B cell (primary cell): ENCODE data around the gene PM20D2. TPM values are rescaled to one million over a fixed set of nuclear protein-coding genes. Genes with fewer than 3 reads are reported as not detected.

ENCODE experiments used
- ATAC-seq: fragments of 200-7000 bp; cut with Tn5 transposase; one replicate; pipeline ENCODE4 v1.10.0; 2021; ENCODE audit warnings: low read depth, mild to moderate bottlenecking, moderate number of reproducible peaks, moderate library complexity
- CTCF ChIA-PET: fragments of 350-600 bp; sonication (Branson Sonifier 250); formaldehyde crosslinking; loops from one replicate; lab custom pipeline; 2021; ENCODE audit warnings: antibody characterized with exemption, inconsistent platforms; lab: Charles Lee
- POLR2A ChIA-PET: fragments of 350-600 bp; sonication (Branson Sonifier 250); formaldehyde crosslinking; loops from one replicate; lab custom pipeline; 2021; ENCODE audit warnings: antibody characterized with exemption; lab: Charles Lee
- DNase-seq: peaks from one replicate; pipeline ENCODE4 v3.0.0; 2013
- H2AFZ ChIP-seq: 2 replicates; pipeline ENCODE4 v1.6.1; 2012; ENCODE audit warnings: mild to moderate bottlenecking, low read depth, low read length; ENCODE audit not compliant: insufficient read depth, poor library complexity, severe bottlenecking
- H3K27ac ChIP-seq, 2 donors: 1 replicate in 1 of 2; 2 replicates in 1 of 2; pipeline ENCODE4 v1.5.1; 2012 to 2013; ENCODE audit warnings: low read length in 2 of 2, mild to moderate bottlenecking in 2 of 2, moderate library complexity in 1 of 2
- H3K27me3 ChIP-seq, 4 experiments: fragments of 200-600 bp in 1 of 4; sonication (generic) in 1 of 4; replicated peaks in 1 of 4; 1 replicate in 2 of 4; 2 replicates in 2 of 4; pipeline versions ENCODE4 v1.6.1 to v1.7.0; 2013 to 2016; ENCODE audit warnings: low read length in 3 of 4, mild to moderate bottlenecking in 2 of 4, mixed read lengths in 1 of 4, moderate library complexity in 1 of 4; ENCODE audit not compliant: insufficient read depth in 4 of 4, control insufficient read depth in 3 of 4; ENCODE audit errors: control extremely low read depth in 1 of 4
- H3K36me3 ChIP-seq, 2 experiments: replicated peaks in 1 of 2; 1 replicate in 1 of 2; 2 replicates in 1 of 2; pipeline versions ENCODE4 v1.6.1 to v1.7.1; 2013; ENCODE audit warnings: low read length in 1 of 2; ENCODE audit not compliant: insufficient read depth in 2 of 2, control insufficient read depth in 1 of 2; ENCODE audit errors: control extremely low read depth in 1 of 2, extremely low read depth in 1 of 2
- H3K4me1 ChIP-seq, 2 donors: fragments of 200-600 bp in 1 of 2; sonication (generic) in 1 of 2; 1 replicate in 1 of 2; 2 replicates in 1 of 2; pipeline versions ENCODE4 v1.5.1 to v1.6.1; 2013 to 2017; ENCODE audit warnings: low read length in 2 of 2; ENCODE audit not compliant: control insufficient read depth in 2 of 2, insufficient read depth in 2 of 2
- H3K4me2 ChIP-seq: replicated peaks from 2 replicates; pipeline ENCODE3; 2012; ENCODE audit warnings: mild to moderate bottlenecking, low read depth, low read length; ENCODE audit not compliant: poor library complexity, severe bottlenecking
- H3K4me3 ChIP-seq, 5 experiments: fragments of 200-600 bp in 1 of 5; sonication (generic) in 1 of 5; 1 replicate in 3 of 5; 2 replicates in 2 of 5; pipeline versions ENCODE4 v1.5.1 to v1.7.0; 2011 to 2016; ENCODE audit warnings: low read length in 4 of 5, mild to moderate bottlenecking in 4 of 5, low read depth in 2 of 5, control low read depth in 1 of 5, moderate library complexity in 1 of 5; ENCODE audit not compliant: insufficient read depth in 1 of 5; ENCODE audit errors: control extremely low read depth in 1 of 5, extremely low read depth in 1 of 5
- H3K79me2 ChIP-seq: fragments of 200-600 bp; sonication (generic); one replicate; pipeline ENCODE4 v1.6.0; 2016; ENCODE audit warnings: low read length; ENCODE audit not compliant: control insufficient read depth, insufficient read depth
- H3K9ac ChIP-seq: fragments of 200-600 bp; sonication (generic); 2 replicates; pipeline ENCODE4 v1.6.1; 2017; ENCODE audit warnings: mild to moderate bottlenecking, low read length, moderate library complexity
- H3K9me3 ChIP-seq, 3 donors: one replicate each; pipeline versions ENCODE4 v1.6.1 to v1.7.1; 2013; ENCODE audit warnings: low read length in 2 of 3; ENCODE audit not compliant: control insufficient read depth in 2 of 3, insufficient read depth in 1 of 3; ENCODE audit errors: control extremely low read depth in 1 of 3
- H4K20me1 ChIP-seq: 2 replicates; pipeline ENCODE4 v1.6.0; 2012; ENCODE audit warnings: mild to moderate bottlenecking, low read length; ENCODE audit not compliant: insufficient read depth, control insufficient read depth, poor library complexity, severe bottlenecking
- H3K27ac Mint-ChIP-seq: one replicate; pipeline ENCODE4 v1.8.0; 2021; ENCODE audit warnings: mixed read lengths
- H3K27me3 Mint-ChIP-seq: one replicate; pipeline ENCODE4 v1.8.0; 2021; ENCODE audit warnings: mixed read lengths
- H3K4me1 Mint-ChIP-seq: one replicate; pipeline ENCODE4 v1.8.0; 2021; ENCODE audit warnings: mixed read lengths
- H3K4me3 Mint-ChIP-seq: one replicate; pipeline ENCODE4 v1.8.0; 2021; ENCODE audit warnings: mixed read lengths
- H3K9me3 Mint-ChIP-seq: one replicate; pipeline ENCODE4 v1.8.0; 2022; ENCODE audit warnings: mixed read lengths; ENCODE audit not compliant: insufficient read depth
- EZH2 ChIP-seq: IDR thresholded peaks from 2 replicates; pipeline ENCODE4 v1.6.1; 2012; ENCODE audit warnings: borderline replicate concordance, low read depth, mild to moderate bottlenecking, moderate library complexity, low read length; ENCODE audit not compliant: insufficient read depth, poor library complexity, severe bottlenecking
- WGBS: methylation state at CpG from one replicate; pipeline ENCODE4 v1.1.5; 2013; ENCODE audit warnings: missing lambda C conversion rate; ENCODE audit not compliant: insufficient coverage; 5-methylcytosine and 5-hydroxymethylcytosine counted together
- intact Hi-C: fragments of 100-400 bp; cut with micrococcal nuclease; formaldehyde crosslinking; loops from one replicate; pipeline ENCODE4 v1.10.0; 2022
- polyA plus RNA-seq: library from polyadenylated mRNA; depleted of rRNA; stranded (reverse); fragments of >200 nt; gene quantifications from 2 replicates; pipeline ENCODE4 v1.2.3, GENCODE V29; 2012
- total RNA-seq, 2 donors: library from RNA; stranded (reverse); fragments of 120-200 nt in 1 of 2; gene quantifications; 1 replicate in 1 of 2; 2 replicates in 1 of 2; pipeline versions ENCODE4 v1.2.3 to v1.2.4, GENCODE V29; 2013 to 2022
- TF ChIP-seq, protein P1 (sequence below): fragments of 200-600 bp; IDR thresholded peaks from one replicate; pipeline ENCODE4 v1.8.0; 2022; ENCODE audit warnings: antibody characterized with exemption, mild to moderate bottlenecking

PM20D2 gene
- total and polyA plus RNA-seq, 2 donors (not counting 1 experiment from before 2014, with no cell fraction given), result 7.4 to 16.4 TPM

DNA sequence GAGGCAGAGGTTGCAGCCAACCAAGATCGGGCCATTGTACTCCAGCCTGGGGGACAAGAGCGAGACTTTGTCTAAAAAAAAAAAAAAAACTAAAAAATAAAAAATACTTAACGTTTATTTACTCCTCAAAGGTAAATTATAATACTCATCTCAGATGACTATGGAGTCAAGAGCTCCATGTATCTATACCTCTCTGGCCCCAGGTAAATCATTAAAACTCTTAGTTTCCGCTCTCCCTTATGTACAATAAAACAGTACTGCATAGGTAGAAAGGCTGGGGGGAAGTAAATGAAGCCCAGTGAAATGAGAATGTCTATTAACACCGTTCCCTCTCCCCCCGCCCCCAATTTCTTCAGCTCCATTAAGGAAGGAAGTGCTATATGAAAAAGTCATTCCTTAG lies 29.2 kb upstream of the PM20D2 start:
- H2AFZ ChIP-seq, result peak overlapping the region; percentile 80
- peak overlapping the region in 2 of 5 experiments; percentile 52 to 67 for H3K4me3 ChIP-seq
- peaks cover 6 to 10% of the 10 kb centered on the region in 2 donors for H3K4me1 ChIP-seq
- ATAC-seq (no peak), DNase-seq (no peak)
- no peaks in the 10 kb centered on the region for H4K20me1 ChIP-seq
- H3K36me3 ChIP-seq, result no peaks in the 10 kb centered on the region
- peaks cover 9% of the 10 kb centered on the region for H3K4me1 Mint-ChIP-seq
- WGBS, result no CpG with 5 or more reads among the region's 6 CpGs
- H3K4me2 ChIP-seq, result peak overlapping the region; percentile 95
- peaks cover 0 to 14% (median 2%) of the 10 kb centered on the region in 4 experiments for H3K27me3 ChIP-seq
- TF ChIP-seq EZH2, result no peak
- TF ChIP-seq, protein P1, sequence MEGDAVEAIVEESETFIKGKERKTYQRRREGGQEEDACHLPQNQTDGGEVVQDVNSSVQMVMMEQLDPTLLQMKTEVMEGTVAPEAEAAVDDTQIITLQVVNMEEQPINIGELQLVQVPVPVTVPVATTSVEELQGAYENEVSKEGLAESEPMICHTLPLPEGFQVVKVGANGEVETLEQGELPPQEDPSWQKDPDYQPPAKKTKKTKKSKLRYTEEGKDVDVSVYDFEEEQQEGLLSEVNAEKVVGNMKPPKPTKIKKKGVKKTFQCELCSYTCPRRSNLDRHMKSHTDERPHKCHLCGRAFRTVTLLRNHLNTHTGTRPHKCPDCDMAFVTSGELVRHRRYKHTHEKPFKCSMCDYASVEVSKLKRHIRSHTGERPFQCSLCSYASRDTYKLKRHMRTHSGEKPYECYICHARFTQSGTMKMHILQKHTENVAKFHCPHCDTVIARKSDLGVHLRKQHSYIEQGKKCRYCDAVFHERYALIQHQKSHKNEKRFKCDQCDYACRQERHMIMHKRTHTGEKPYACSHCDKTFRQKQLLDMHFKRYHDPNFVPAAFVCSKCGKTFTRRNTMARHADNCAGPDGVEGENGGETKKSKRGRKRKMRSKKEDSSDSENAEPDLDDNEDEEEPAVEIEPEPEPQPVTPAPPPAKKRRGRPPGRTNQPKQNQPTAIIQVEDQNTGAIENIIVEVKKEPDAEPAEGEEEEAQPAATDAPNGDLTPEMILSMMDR, result no peak
- H3K4me3 Mint-ChIP-seq, result peak overlapping the region; percentile 83
- no peak overlapping the region for H3K27ac Mint-ChIP-seq
- intact Hi-C loops, result loop anchor here (2.0 kb wide), 1 partner anchor 30 kb away; the partner anchor contains the start of gene PM20D2
- H3K27me3 Mint-ChIP-seq, result peaks cover 18% of the 10 kb centered on the region
- POLR2A ChIA-PET, result no interaction called here
- H3K27ac ChIP-seq, result no peak overlapping the region
- peaks cover 3% of the 10 kb centered on the region for H3K79me2 ChIP-seq
- CTCF ChIA-PET, result interaction anchor here (1.2 to 1.4 kb wide), 2 partner anchors 33 to 134 kb away, joined by 3 to 7 read pairs; no protein-coding TSS in a partner anchor
- H3K9me3 ChIP-seq, result no peaks in the 10 kb centered on the region
- H3K9me3 Mint-ChIP-seq, result peaks cover 2% of the 10 kb centered on the region
- H3K9ac ChIP-seq, result peak overlapping the region; percentile 71
